Astrocyte (in vitro differentiated cells and primary cell): ENCODE results near the gene LRRC17. TPM values are rescaled to one million over a fixed set of nuclear protein-coding genes. Genes with fewer than 3 reads are reported as not detected.
A peak's percentile ranks its signal among the peaks of the same experiment; 100 is the strongest.

Source experiments
- DNase-seq: peaks from one replicate; pipeline ENCODE4 v3.0.0-alpha.2; 2010; ENCODE audit warnings: low read depth
- FAIRE-seq: peaks from 2 replicates; lab custom pipeline; 2011; peaks lifted over from hg19 to GRCh38; lab: Jason Lieb, UNC
- H2AFZ ChIP-seq: 2 replicates; pipeline ENCODE4 v1.6.0; 2012; ENCODE audit warnings: low read depth, low read length, inconsistent platforms
- H3K27ac ChIP-seq: 2 replicates; pipeline ENCODE4 v1.5.1; 2011; ENCODE audit warnings: low read depth, low read length, inconsistent platforms
- H3K27me3 ChIP-seq: 2 replicates; pipeline ENCODE4 v1.6.0; 2011; ENCODE audit warnings: low read length, inconsistent platforms; ENCODE audit not compliant: insufficient read depth
- H3K36me3 ChIP-seq: 2 replicates; pipeline ENCODE4 v1.5.1; 2011; ENCODE audit warnings: low read length, inconsistent platforms; ENCODE audit not compliant: insufficient read depth
- H3K4me1 ChIP-seq: 2 replicates; pipeline ENCODE4 v1.5.1; 2011; ENCODE audit warnings: low read length, inconsistent platforms; ENCODE audit not compliant: insufficient read depth
- H3K4me2 ChIP-seq: 2 replicates; pipeline ENCODE4 v1.6.0; 2012; ENCODE audit warnings: low read length, inconsistent platforms
- H3K4me3 ChIP-seq: 2 replicates; pipeline ENCODE4 v1.5.1; 2011; ENCODE audit warnings: low read depth, mild to moderate bottlenecking, low read length, inconsistent platforms; ENCODE audit not compliant: insufficient read depth
- H3K79me2 ChIP-seq: 2 replicates; pipeline ENCODE4 v1.6.0; 2012; ENCODE audit warnings: mild to moderate bottlenecking, low read length, inconsistent platforms; ENCODE audit not compliant: insufficient read depth
- H3K9ac ChIP-seq: 2 replicates; pipeline ENCODE4 v1.6.0; 2012; ENCODE audit warnings: mild to moderate bottlenecking, low read length, inconsistent platforms
- H3K9me3 ChIP-seq: 2 replicates; pipeline ENCODE4 v1.5.1; 2012; ENCODE audit warnings: low read depth, mild to moderate bottlenecking, low read length, inconsistent platforms; ENCODE audit not compliant: insufficient read depth
- H4K20me1 ChIP-seq: 2 replicates; pipeline ENCODE4 v1.6.0; 2012; ENCODE audit warnings: low read length, inconsistent platforms; ENCODE audit not compliant: insufficient read depth
- H3K27ac Mint-ChIP-seq: one replicate; pipeline ENCODE4 v1.8.0; 2021; ENCODE audit warnings: mild to moderate bottlenecking, mixed read lengths; ENCODE audit not compliant: unreplicated experiment
- H3K27me3 Mint-ChIP-seq: one replicate; pipeline ENCODE4 v1.8.0; 2021; ENCODE audit warnings: low read depth, mixed read lengths; ENCODE audit not compliant: unreplicated experiment
- H3K36me3 Mint-ChIP-seq: one replicate; pipeline ENCODE4 v1.8.0; 2021; ENCODE audit warnings: low read depth, mixed read lengths; ENCODE audit not compliant: unreplicated experiment
- H3K4me1 Mint-ChIP-seq: one replicate; pipeline ENCODE4 v1.8.0; 2021; ENCODE audit warnings: low read depth, mixed read lengths; ENCODE audit not compliant: unreplicated experiment
- H3K4me3 Mint-ChIP-seq: one replicate; pipeline ENCODE4 v1.8.0; 2021; ENCODE audit warnings: mild to moderate bottlenecking, moderate library complexity, mixed read lengths; ENCODE audit not compliant: unreplicated experiment
- H3K9me3 Mint-ChIP-seq: one replicate; pipeline ENCODE4 v1.8.0; 2021; ENCODE audit warnings: mild to moderate bottlenecking, mixed read lengths; ENCODE audit not compliant: unreplicated experiment
- CTCF ChIP-seq: IDR thresholded peaks from 2 replicates; pipeline ENCODE4 v1.5.1; 2011; ENCODE audit warnings: low read depth, mild to moderate bottlenecking, inconsistent platforms, low read length, moderate library complexity; ENCODE audit not compliant: insufficient read depth
- EZH2 ChIP-seq: IDR thresholded peaks from 2 replicates; pipeline ENCODE4 v1.6.1; 2012; ENCODE audit warnings: mild to moderate bottlenecking, low read length, inconsistent platforms; ENCODE audit not compliant: insufficient read depth
- total RNA-seq: library from RNA; stranded (reverse); gene quantifications from 2 replicates; pipeline ENCODE4 v1.2.1, GENCODE V29; 2021

The LRRC17 gene
- total RNA-seq, 1 donor from 2014 or later: 63.4 TPM

GRCh38 chr7:102873470-102874165 lies 39.2 kb upstream of the LRRC17 start:
- Histone ChIP-seq H3K27ac (peak overlapping the region; percentile 98), H3K4me3 (no peak overlapping the region), H3K4me2 (peak overlapping the region; percentile 77), H3K27me3 (no peaks in the 10 kb centered on the region), H3K9me3 (no peaks in the 10 kb centered on the region), H2AFZ (no peak overlapping the region), H3K36me3 (no peaks in the 10 kb centered on the region), H4K20me1 (no peaks in the 10 kb centered on the region), H3K9ac (peak overlapping the region; percentile 82), H3K4me1 (peaks cover 47% of the 10 kb centered on the region), H3K79me2 (no peaks in the 10 kb centered on the region)
- no peak for DNase-seq
- Mint-ChIP-seq H3K36me3 (peaks cover 2% of the 10 kb centered on the region), H3K9me3 (no peaks in the 10 kb centered on the region), H3K27me3 (no peaks in the 10 kb centered on the region), H3K4me3 (peak overlapping the region; percentile 5), H3K4me1 (peaks cover 50% of the 10 kb centered on the region), H3K27ac (peak overlapping the region; percentile 97)
- FAIRE-seq: no peak
- TF ChIP-seq EZH2: no peak
- TF ChIP-seq CTCF: no peak

- Histone ChIP-seq H4K20me1 (no peaks in the 10 kb centered on the region), H3K9ac (peak overlapping the region; percentile 82), H3K9me3 (no peaks in the 10 kb centered on the region), H3K27me3 (no peaks in the 10 kb centered on the region), H2AFZ (no peak overlapping the region), H3K4me1 (peaks cover 47% of the 10 kb centered on the region), H3K36me3 (no peaks in the 10 kb centered on the region), H3K27ac (peak overlapping the region; percentile 98), H3K4me3 (no peak overlapping the region), H3K79me2 (no peaks in the 10 kb centered on the region), H3K4me2 (peak overlapping the region; percentile 77)
- Mint-ChIP-seq H3K27ac (peak overlapping the region; percentile 97), H3K36me3 (peaks cover 2% of the 10 kb centered on the region), H3K4me3 (no peak overlapping the region), H3K27me3 (no peaks in the 10 kb centered on the region), H3K4me1 (peaks cover 50% of the 10 kb centered on the region), H3K9me3 (no peaks in the 10 kb centered on the region)
- FAIRE-seq: peak; percentile 49
- peak; percentile 99 for DNase-seq
- TF ChIP-seq EZH2: no peak
- TF ChIP-seq CTCF: no peak
Observed at GRCh38 chr7:102874166-102874829, 38.5 kb upstream of the LRRC17 start.
